ENCODE data around the gene CELA2B.
A peak's percentile ranks its signal among the peaks of the same experiment; 100 is the strongest.
"Not testable (repeated sequence)": the region's sequence is repeated elsewhere in the genome, so short reads cannot be mapped to it uniquely, and the experiment has no call there.

CELA2B gene

DNA sequence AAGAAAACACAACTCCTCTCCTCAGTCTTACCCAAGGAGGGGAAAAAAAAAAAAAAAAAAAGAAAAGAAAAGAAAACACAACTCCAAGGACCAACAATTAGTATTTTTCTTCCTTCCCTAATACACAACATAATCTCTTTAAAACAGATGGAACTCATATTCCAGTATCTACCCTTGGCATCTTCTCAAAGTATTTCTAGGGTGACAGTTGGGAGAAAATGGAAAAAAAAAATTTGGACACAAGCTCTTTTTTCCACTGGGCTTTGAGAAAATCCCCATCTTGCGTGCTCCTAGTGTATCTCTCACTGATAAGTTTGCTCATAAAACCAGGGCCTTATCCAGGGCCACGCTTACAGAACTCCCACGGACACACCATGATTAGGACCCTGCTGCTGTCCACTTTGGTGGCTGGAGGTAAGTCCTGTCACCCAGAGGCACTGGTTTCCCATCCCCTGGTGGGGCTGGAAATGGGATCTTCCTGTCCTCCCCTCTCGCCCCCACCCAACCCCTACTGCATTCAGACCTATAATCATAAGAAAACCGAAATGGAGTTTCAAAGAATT lies at the start of gene CELA2B:
Gene CELA2B (plus strand): TSS at position 353 of the 563 bp plus-strand sequence. CDS start 22 bp downstream, at position 375.
- no peak for DNase-seq

DNA sequence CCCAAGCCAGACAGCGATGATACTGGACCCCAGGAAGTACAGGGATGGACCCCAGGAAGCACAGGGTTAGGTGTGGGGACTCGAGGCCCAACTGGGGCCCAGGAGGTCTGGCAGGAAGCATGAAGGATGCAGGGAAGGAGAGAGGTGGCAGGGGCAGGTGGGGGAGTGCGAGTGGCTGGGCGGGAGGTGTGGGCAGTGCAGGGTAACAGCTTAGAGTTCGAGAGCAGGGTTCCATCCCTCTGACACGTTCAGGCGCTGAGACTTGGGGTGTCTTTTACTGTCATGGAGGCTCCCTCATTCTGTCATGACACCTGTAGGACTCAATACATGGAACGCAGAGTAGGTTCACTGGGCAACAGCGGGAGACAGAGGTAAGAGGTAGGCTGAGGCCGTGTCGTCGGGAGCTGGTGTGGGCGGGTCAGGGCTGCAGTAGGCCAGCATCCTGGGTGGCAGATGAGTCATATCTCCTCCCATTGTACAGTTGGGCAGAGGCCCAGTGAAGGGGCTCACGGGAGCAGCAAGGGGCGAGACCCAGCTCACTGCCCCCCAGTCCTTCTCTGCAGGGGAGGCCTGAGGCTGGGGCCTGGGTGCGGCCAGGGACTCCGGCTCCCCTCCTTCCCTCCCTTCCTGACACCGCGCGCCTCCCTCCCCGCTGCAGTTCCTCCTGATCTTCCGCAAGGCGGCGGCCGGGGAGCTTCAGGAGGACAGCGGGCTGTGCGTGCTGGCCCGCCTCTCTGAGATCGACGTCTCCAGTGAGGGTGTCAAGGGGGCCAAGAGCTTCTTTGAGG lies 49.2 kb upstream of the CELA2B start:
- DNase-seq = peak; percentile 64

DNA sequence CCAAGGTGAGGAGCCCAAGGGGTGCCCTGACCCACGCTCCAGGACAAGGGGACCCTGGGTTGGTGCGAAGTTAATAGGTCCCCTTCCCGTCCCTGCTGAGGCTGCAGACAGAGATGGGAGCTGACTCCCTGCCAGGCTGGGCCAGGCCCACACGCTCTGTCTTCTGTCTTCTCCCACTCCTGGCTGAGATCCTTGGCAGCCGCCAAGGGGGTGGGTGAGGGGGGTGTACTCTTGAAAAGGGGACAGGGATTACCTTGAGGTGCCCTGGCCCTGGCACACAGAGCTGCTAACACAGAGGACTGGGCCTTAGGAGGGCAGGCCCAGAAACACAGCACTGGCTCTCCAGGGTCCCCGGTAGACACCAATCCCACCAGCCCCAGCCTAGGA lies 48.6 kb upstream of the CELA2B start:
- no peak for DNase-seq

DNA sequence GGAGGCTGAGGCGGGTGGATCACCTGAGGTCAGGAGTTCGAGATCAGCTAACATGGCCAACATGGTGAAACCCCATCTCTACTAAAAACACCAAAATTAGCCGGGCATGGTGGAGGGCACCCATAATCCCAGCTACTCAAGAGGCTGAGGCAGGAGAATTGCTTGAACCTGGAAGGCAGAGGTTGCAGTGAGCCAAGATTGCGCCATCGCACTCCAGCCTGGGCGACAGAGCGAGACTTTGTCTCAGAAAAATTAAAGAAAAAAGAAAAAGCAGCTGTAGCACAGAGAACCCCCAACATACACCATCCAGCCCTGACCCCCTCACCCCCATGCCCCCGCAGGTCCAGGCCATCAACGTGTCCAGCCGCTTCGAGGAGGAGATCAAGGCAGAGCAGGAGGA lies 47.7 kb upstream of the CELA2B start:
- not testable (repeated sequence) for DNase-seq

DNA sequence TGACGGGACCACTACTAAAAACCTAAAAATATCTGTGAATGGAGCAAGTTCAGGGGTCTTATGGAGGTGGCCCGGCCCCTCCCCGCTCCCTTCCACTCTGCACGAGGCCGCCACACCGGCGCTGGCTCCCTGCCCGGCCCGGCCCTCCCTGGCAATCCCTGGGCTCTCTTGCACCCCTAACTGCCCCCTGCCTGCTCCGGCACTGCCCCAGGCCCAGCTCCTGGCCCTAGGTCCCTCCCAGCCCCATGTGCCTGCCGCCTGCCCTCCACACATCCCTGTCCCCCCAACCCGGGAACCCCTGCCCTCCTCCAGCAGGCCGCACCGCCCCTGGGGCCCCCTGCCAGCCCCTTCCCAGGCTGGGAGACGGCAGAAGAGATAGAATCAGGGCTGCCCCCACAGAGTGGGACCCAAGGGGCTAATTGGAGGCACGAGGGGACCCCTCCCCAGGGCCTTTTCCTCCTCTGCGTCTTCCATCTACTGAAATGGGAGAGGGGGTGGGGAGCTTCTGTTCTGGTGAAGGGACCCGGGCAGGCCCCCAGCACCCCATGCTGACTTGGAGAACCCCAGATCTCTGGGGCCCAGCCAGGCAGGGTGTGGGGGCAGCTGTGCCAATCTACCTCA lies 47.0 kb upstream of the CELA2B start:
- DNase-seq = peak; percentile 48

DNA sequence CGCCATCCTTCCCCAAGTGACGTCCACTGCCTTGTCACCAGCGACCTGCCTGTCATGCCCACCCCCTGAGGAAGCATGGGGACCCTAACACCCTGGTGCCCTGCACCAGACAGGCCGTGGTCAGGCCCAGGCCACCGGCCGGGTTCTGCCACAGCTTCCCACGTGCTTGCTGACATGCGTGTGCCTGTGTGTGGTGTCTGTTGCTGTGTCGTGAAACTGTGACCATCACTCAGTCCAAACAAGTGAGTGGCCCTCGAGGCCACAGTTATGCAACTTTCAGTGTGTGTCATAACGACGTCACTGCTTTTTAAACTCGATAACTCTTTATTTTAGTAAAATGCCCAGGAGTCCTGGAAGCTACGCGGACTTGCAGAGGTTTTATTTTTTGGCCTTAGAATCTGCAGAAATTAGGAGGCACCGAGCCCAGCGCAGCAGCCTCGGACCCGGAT lies 46.2 kb upstream of the CELA2B start:
- DNase-seq = no peak

DNA sequence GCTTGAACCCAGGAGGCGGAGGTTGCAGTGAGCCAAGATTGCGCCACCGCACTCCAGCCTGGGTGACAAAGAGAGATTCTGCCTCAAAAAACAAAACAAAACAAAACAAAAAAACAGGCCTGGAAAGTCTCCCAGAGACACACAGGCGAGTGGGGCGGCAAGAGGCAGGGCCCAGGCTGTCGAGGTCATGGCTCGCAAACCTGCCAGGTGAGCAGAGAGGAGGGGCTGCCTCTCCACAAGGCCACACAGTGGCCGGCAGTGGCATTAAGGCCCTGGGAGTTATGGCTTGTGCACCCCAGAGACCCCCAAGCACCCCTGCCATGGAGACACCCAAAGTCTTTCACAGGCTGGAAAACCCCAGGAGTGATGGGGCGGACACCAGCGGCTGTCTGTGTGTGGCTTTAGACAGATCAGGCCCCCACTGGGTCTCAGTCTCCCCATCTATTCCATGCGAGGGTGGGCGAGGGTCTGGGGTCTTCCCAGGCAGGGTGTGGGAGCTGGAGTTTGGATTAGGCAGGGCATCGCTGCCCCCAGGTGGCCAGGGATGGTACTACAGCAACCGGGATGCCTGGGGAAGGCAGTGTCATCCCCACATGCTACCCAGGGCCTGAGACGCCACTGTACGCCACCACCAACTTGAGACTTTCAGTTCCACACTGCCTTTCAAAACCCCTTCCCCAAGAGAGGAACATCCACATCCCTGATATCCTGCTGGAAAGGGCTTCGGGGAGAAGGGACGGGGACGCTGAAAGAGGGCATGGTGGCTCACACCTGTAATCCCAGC lies 44.9 kb upstream of the CELA2B start:
- peak; percentile 81 for DNase-seq

DNA sequence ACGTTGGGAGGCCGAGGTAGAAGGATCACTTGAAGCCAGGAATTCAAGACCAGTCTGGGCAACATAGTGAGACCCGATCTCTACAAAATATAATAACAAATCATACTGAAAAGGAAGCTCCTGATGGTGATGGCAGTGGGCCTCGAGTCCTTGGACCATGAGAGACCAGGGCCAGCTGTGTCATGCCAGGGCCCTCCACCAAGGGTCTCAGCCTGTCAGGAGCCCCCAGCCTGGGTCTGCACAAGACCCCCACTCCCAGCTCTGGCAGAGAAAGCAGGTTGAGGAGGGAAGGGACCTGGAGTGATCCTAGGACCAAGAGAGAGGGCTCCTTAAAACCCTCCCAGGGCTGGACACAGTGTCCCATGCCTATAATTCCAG lies 44.3 kb upstream of the CELA2B start:
- DNase-seq = peak; percentile 35

DNA sequence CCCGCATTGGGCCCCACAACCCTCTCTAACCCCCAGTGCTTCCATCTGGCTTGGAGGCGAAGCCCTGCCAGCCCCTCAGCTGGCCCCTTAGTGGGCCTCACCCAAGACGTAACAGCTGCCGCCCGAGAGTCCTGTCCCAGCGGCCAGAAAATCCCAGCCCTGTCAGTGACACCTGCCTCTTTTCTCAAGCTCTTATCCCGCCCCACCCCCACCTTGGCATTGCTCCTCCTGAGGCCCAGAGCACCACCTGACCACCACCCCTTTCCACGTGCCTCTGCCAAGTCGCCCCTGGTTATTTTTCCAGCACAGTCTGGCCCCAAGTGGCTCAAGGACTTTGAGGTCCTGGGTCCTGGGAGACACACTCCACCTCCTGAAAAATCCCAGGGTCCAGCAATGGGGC lies 43.6 kb upstream of the CELA2B start:
- no peak for DNase-seq

DNA sequence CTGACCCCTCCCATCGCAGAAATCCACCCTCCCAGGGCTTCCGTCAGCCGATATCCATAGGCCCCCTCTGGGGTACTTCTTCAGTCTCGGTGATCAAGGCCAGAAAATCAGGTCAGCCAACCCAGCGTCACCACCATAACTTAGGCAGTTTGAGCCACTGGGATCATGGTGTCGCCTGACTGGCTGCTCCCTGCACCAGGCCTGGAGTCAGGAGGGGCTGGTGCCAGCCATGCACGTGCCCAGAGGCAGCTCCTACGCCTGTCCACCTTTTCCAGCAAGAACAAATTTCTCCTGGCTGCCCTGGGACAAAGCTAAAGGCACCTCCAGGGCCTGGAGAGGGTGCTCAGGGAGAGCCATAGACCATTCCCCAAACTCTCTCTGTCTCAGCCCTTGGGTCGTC lies 42.4 kb upstream of the CELA2B start:
- no peak for DNase-seq

DNA sequence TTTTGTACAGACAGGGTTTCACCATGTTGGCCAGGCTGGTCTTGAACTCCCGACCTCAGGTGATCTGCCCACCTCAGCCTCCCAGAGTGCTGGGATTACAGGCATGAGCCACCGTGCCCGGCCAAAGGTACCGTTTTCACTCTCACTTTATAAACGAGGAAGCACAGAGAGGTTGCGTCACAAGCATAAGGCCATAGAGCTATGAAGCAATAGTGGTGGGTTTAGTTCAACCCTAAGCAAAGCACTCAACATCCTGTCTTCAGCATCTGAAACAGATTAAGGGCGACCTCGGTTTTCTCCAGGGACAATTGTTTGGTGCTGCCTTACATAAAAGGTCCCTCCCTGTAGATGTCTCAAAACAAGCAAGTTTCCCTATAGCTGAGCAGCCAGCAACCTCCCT lies 41.2 kb upstream of the CELA2B start:
- DNase-seq = not testable (repeated sequence)

DNA sequence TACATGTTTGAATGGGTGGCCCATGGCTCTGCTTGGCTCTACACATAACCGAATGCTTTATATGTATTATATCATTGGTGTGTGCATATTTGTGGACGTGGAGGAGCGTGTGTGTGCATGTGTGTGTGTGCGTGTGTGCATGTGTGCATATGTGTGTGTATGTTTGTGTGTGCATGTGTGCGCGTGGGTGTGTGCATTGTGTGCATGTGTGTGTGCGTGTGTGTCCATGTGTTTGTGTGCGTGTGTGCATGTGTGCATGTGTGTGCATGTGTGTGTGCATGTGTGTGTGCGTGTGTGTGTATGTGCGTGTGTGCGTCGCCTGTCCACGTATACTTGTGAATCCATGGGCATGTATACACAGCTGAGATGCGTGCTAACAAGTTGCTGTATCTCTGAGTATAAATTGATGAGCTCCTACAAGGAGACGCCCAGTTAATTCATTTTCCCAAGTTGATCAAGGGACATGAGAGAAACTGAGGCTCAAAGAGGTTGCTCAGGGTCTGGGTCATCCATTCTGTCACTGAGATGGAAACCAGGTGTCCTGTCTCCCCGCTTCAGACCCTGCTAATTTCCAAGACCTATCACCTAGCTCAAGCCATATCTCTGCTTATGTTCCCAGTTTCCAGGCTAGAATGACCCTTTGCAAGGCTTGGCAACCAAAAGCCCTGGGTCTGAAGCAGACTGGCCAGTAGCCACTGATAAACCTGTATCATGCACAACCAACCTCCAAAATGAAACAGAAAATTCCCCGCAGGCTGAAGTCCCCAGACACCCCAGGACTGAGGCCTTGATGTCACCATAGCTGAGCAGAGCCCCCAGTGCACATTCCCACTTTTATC lies 40.4 kb upstream of the CELA2B start:
- no peak for DNase-seq

DNA sequence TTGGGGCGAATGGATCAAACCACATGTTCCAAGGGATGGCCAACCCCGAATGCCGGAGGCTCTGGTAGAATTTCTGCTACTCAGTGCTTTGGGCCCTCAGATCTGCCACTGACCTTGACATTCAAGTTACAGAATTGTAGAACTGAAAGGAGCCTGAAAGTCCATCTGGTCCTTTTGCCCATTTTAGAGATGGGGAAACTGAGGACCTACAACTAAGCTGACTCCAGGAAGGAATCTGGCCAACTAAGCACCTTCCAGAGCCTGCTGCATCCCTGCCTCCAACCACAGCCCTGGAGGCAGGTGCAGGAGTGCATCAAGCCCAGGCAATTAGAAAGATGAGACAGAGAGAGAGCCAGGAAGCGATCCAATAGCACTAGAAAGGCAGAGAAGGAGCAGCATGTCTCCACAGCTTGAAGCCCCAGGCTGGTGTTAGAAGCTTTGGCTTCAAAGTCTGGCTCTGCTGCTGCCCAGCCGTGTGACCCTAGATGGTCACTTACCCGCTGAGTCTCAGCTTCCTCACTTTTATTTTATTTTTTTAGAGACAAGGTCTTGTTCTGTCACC lies 38.9 kb upstream of the CELA2B start:
- no peak for DNase-seq

DNA sequence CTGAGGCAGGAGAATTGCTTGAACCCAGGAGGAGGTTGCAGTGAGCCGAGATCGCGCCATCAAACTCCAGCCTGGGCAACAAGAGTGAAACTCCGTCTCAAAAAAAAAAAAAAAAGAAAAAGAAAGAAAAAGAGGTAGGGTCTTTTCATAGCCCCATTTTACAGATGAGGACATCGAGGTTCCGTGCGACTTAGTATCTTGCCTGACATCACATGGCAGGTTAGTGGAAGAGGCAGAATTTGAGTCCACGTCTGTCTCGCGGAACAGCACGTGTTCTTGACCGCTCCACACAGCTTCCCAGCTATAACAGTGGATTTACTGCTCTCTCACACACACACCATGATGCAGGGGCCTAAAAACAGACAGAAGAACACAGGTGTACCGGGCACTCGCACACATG lies 36.6 kb upstream of the CELA2B start:
- DNase-seq = no peak

DNA sequence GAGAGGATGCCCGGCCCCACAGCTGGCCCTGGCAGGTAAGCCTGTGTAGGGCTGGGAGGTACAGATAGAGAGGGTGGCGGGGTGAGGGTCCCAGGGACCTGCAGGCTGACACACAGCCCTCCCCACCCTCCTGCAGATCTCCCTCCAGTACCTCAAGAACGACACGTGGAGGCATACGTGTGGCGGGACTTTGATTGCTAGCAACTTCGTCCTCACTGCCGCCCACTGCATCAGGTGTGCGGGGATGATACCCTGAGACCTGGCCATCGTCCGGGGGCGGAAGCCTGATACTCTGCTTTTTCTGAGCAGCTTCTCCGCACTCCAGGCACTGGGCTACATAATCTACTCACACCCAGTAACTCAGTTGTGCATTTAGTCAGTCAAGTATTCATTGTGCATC lies 35.5 kb upstream of the CELA2B start:
- no peak for DNase-seq

DNA sequence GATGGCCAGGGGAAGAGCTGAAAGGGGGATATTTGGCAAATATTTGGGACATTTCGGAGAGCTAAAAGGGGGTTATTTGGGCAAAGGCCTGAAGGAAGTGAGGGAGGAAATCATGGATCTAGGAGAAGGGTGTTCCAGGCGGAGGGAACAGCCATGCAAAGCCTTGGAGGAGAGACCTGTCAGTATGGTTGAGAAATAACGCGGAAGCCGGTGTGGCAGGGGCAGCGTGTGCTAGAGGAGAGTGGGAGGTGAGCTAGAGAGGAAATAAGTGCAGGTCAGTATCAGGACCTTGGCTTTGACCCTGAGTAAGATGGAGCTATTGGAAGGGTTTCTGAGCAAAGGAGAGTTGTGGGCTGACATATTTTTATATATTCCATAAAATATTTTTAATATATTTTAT lies 34.7 kb upstream of the CELA2B start:
- no peak for DNase-seq

DNA sequence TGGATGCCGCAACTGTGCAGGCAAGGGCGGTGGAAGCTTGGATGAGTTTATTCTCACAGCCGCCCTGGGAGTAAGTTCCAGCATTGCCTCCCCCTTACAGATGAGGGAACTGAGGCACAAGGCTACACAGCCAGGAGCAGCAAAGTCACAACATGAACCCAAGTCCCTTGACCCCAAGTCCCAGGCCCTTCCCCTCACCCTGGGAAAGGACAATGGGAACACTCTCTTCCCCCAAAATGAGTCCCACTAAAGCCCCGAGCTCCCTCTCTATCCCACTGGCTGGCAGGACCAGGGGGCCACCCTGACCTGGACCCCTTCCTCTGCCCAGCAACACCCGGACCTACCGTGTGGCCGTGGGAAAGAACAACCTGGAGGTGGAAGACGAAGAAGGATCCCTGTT lies 33.8 kb upstream of the CELA2B start:
- DNase-seq = no peak

DNA sequence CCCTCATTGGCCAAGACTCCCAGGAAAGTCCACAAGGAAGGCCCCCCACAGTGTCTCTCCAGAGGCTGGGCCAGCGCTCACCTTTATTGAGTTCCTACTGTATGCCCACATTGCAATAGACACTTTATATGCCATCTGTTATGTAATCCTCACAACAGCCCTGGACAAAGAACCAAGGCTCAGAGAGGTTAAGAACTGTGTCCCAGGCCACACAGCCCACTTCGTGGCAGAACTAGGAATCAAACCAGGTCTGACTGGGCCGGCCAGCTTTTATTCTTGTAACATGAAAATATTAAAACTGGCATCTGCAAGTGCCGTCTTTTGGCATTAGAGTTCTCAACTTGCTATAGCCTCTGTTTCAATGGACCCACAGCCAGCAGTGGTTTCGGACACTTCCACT lies 33.1 kb upstream of the CELA2B start:
- DNase-seq = no peak

DNA sequence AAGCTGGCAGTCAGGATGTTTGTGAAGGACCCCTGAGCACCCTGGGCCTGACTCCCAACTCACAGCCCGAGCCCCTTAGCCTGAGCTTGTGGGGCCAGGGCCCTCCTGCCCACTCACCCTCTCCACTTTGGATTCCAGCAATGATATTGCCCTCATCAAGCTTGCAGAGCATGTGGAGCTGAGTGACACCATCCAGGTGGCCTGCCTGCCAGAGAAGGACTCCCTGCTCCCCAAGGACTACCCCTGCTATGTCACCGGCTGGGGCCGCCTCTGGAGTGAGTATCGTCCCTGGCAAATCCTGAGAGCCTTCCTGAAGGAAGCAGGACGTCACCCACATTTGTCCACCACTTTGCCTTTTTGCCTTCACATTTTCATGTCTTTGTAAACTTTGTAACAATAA lies 32.6 kb upstream of the CELA2B start:
- no peak for DNase-seq

DNA sequence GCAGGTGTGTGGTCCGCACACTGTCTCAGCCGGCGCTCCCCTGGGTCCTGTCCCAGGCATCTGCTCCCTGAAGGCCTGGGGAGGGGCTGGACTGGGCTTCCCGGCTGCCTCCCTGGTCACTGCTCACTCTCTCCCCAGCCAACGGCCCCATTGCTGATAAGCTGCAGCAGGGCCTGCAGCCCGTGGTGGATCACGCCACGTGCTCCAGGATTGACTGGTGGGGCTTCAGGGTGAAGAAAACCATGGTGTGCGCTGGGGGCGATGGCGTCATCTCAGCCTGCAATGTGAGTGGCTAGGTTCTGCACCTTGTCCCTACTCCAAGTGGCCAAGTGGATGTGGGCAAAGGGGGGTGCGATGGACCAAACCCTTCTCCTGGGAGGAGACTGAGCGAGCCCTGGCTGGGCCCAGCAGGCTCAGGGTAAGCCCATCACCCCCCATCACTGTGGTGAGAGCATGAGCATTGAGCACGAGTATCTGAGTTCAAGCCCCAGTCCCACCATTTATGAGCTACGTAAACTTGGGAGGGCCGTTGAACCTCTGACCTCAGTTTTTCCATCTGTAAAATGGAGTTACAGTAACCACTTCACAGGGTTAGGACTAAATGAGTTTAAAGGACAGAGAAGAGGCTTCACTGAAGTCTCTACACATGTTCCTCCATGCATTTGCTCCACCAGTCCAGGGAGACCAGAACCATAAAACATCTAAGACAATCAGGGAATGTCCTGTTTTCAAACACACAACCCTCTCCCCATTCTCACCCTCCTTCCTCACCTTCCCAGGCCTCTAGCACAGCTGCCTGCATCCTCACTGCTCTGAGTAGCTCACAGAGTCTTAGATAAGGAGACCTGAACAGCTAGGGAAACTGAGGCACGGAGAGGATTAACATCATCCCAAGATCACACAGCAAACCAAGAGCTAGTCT lies 31.2 kb upstream of the CELA2B start:
- no peak for DNase-seq

Measured in islet precursor cell (in vitro differentiated cells).